NCI-H526 (cell line): ENCODE measurements around the gene PTPRO.

Experiments used
- DNase-seq, 2 experiments: peaks; one replicate each; lab custom pipeline; 2025; lab: John Stamatoyannopoulos, UW

Gene PTPRO

GRCh38 chr12:15646581-15646980, 324.3 kb downstream of the PTPRO start:
- DNase-seq, result no peak
